CD1c-positive myeloid dendritic cell (primary cell): ENCODE data around the gene SARDH.
A peak's percentile ranks its signal among the peaks of the same experiment; 100 is the strongest.

Experiments
- DNase-seq: peaks from one replicate; pipeline ENCODE4 v3.0.0-alpha.2; 2016; ENCODE audit errors: extremely low spot score

Gene SARDH

DNA sequence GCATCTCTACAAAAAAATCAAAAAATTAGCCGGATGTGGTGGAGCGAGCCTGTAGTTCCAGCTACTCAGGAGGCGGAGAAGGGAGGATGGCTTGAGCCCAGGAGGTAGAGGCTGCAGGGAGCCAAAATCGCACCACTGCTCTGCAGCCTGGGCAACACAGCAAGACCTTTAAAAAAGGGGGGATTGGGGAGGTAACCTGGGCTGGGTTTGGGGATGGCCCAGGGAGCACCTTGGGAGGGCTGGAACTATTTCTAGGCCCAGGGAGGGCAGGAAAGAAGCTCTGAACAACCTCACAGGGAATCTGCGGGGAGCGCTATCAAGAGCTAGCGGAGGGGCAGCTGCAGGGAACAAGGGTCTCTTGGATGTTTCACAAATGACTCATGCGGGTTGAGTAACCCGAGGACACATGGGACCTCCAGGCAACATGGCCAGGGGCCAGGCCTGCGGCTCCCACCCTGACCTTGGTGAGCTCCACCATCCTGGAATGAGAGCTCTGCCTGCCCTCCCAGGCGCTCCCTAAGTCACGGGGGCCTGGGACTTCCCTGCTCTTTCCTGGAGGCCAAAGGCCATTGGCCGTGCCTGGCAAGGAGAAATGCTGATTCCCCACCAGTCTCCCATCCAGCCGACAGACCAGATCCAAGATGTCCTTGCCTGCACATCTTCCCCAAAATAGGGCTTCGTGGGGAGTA lies 23.4 kb downstream of the SARDH start:
- DNase-seq, result no peak

DNA sequence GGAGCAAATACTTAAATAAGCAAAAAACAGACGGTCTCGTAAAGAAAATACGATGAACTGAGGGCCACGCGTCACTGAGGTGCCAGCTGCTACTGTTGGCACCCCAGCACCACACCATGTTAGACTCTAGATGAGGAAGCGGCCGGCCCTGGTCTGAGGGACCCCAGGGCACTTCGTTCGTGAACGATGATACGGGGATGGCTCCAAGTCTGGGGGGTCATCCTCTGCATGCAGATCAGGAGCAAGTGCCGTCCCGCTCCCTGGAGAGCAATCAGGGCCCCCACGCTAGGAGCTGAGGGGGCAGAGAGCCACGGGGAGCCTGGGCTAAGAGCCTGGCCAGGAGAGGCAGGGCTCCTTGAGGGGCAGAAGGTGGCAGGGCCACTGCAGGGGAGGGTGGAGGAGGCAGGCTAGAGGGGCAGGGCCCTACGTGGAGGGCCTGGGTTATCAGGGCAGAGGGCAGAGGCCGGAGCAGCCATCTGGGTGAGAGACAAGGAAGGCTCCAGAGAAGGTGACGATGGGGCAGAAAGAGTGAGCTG lies 24.1 kb downstream of the SARDH start:
- DNase-seq, result no peak

DNA sequence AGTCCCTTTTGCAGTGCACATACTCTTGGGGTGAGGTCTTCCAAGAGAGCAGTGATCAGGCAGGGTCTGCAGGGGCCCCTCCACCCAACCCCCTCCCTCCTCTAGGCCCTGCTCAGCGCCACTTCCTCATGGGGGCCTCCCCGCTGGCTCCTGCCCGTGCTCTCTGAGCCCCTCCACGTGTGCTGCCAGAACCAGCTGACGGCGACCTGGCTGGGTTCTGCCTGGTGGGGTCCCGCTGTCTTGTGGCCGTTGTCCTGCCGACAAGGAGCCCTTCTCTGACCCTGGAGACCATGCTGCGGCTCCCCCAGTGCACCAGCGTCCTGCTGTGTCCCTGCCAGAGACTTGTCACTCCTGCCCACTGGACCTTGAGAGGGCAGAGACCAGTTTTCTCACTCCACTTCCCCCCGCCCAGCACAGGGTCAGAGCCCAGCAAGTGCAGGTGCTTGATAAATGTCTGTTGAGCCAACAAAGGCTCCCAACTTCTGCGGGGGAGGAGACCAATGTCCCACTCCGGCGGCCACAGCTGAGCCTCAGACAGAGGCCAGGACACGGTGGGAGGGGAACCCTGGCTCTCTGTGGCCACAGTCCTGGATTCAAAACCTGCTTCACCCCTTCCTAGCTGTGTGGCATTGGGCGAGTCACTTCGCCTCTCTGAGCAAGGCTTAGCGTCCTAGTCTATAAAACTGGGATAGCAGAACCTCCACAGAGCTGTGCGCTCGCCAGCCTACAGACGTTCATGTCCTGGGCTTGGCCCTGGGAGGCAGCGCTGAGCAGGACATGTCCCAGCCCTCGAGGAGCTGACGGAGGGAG lies 24.8 kb downstream of the SARDH start:
- DNase-seq, result no peak

DNA sequence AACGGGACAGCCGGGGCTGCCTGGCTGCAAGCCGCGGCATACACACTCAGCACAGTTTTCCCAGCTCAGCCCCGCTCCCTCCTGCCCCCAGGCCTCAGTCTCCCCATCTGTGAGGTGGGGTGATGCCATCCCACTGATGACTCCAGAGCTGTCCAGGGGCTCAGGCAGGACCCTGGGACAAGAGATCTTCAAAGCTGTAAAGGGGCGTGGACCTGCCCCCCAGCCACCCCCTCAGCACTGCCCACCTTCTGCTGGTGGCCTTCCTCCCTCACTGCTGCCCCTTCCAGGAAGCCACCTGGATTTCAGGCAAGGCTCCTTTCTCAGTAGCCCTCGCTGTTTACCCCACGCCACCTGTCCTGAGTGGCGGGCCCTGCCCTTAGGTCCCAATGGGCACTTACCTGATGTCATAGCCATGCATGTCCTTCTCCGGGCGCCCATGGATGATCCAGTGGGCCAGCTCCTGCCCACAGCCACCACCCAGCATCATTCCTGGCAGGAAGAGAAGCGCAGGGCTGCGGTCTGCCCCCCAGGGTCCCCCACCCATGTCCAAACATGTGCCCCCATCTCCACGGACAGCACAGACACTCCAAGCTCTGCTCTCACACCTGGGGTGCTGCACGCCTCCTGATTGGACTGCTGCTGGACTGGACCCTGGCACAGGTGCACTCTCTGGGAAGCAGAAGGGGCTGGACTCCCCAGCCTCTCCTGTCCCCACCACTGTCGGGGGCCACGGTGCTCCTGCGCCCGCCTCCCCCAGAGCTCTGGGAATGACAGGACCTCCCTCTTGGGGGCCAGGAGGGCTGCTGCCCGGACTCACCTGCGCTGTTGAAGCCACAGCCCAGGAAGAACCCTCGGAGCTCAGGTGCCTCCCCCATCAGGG lies 25.7 kb downstream of the SARDH start:
- DNase-seq, result no peak

DNA sequence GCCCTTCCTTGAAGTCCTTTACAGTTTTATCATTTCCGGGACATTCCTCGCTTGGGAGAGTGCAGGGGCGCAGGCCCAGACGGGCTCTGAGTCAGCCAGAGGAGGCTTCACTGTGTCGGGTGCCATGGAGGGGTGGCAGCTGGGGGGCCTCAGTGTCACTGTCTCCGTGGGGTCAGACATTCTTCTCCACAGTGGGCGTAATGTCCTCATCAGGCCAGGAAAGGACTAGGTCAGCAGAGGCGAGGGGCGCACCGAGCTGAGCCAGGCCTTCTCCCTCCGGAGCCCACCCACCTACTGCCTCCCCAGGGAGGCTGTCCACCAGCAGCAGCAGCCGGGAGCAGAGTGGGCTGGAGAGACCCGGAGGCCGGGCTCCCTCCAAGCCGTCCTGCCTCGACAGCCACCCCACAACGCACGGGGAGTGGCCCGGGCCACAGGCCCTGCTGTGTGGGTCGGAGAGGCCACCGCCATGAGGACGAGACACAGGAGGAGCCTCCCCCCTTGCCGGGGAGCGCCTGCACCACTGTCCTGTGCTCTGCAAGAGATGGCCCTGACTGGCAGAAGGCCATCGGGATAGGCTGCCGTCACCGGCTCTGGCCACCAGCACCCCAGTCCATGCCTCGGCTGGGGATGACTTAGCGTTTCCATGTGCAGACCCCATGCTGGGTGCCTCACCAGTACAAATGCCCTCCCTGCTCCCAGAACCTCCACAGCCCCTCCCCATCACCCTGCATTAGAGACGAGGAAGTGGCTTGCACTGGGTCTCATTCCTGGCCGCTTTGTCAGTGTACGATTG lies 26.5 kb downstream of the SARDH start:
- no peak for DNase-seq

DNA sequence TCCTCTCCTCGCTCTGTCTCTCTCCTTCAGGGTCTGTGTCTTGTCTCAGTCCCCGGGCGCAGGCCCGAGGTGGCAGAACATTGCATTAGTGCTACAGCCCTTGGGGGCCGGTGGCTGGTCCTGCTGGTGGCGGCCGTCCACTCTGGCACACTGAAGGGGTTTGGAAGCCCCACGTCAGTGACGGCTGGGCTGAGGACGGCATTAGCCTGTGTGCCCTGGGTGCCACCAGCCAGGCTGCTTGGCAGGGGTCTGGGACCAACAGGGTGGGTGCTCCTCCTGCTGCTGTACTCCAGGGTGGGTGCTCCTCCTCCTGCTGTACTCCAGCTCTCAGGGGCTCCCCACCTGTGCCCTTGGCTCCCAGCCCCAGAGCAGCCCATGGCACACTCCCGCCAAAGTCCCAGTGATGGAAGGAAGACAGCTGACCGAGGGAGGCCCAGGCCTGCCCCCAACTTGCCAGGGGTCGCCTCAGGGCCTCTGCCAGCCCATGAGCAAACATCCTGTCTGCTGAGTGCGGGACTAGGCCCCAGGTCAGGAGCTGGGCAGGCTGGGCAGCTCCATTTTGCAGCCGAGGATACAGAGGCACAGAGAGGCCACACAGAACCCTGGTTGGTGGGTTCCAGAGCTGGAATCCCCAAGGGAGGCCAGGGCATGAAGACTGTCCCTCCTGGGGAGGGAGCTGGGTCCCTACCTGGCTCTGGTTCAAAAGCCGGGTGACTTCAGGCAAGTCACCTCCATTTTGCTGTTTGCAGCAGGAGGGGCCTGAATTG lies 27.3 kb downstream of the SARDH start:
- no peak for DNase-seq

DNA sequence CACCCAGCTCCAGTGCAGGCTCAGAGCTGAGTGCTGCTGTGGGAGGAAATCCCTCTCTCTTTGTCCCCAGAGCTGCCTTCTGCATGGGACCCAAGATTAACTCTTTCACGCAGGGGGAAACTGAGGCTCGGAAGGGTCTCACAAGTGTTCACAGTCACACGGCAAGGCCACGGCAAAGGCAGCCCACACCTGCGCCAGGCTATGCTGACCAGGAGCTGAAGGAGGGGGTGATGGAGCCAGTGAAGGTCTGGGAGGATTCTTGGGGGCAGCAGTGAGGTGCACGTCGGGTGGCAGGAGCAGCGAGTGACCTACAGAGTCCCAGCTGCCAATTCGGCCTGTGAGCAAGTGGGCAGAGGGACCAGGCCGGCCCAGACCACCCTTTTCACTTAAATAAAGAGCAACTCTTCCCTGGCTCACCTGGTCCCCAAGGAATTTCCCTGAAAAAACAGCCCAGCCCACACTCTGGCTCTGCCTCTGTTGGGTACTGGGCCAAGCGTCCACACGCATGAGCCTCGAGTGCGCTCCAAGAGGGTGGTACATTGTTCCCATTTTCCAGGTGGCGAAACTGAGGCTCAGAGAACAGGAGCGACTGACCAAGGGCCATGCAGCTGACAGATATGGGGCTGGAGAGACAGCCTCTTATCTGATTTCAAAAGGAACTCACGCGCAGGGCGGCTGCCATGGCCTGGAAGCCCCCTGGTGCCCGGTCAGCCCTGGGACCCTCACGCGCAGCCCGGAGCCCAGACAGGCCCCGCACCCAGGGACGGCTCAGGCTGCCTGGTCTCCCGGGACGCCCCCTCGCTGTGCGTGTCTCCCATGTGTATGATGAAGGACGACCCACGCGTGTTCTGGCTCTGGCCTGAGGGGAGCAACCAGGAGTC lies 28.2 kb downstream of the SARDH start:
- DNase-seq, result no peak

DNA sequence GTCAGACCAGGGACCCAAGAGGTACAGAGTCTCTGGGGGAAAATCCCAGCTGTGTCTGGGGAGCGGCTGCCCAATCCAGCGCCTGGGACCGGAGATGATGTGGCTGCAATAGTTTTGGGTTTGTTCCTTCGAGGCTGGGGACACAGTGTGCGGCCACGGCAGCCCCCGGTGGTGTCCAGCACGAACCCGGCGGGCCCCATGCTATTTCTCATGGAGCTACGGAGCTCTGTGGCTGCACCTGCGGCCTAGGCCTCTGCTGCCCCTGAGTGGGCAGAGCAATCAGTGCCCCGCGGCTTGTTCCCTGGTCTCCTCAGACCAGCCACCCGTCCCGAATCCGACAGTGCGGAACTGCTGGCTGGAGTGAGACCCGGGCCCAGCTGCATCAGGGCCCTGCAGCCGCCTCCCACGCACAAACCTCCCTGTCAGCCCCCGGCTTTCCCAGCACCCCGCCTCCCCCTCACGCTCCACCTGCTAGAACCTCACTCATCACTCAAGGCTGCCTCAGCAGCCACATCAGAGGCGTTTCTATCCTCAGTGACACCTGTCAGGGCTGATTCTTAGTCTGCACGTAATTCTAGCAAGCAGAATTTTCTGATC lies 29.0 kb downstream of the SARDH start:
- peak; percentile 17 for DNase-seq

DNA sequence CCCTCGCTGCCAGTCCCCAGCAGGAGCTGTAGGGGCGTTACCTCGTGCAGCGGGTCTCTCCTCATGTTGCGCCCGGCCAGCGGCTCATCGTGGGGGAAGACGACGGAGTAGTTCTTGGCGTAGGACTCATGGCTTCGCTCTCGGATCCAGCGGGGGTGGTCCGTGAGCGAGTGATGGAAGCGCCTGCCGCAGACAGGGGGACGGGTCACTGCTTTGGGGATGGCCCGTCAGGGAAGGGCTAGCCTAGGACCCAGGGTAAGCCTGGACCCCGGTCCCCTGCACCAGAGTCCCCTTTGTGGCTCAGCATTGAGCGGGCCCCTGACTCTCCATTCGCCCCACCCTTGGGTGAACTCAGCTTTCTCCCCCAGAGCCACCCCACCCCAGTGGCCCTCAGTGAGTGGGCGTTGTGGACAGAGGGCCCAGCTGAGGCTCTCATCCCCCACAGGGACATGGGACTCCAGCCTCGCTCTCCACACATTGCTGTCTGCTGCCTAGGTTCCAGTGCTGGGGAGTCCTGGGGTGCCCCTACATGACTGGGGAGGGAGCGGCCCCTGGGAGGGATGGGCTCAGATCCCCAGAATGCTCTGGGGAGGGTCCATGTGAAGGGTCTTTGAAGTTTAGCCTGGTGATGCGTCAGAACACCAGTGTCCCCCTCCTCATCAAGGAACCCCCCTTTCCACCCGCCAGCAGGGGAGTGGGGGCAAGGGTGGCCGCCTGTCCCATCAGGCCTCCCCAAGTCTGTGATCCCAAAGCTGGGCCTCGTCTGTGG lies 29.7 kb downstream of the SARDH start:
- DNase-seq, result no peak

DNA sequence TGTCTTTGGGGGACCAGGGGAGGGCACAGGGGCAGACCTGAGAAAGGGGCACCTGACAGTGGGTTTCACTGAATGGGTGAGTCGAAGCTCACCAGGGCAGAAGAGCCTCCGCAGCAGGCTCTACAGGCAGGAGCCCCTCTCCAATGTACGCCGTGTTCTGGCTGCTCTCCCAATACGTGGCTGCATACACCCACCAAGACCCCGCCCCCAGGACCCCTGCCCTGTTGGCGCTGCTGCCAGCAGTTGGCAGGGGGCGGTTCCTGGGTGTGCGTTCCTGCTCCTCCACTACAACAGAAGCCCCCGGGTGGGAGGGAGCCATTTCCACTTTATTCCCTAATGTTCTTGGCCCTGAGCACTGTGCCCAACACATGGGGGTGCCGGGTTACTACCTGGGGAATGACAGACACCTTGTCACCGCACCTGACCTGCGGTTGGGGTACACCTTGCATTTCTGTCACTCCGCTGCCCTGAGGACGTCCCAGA lies 30.3 kb downstream of the SARDH start:
- DNase-seq, result no peak

DNA sequence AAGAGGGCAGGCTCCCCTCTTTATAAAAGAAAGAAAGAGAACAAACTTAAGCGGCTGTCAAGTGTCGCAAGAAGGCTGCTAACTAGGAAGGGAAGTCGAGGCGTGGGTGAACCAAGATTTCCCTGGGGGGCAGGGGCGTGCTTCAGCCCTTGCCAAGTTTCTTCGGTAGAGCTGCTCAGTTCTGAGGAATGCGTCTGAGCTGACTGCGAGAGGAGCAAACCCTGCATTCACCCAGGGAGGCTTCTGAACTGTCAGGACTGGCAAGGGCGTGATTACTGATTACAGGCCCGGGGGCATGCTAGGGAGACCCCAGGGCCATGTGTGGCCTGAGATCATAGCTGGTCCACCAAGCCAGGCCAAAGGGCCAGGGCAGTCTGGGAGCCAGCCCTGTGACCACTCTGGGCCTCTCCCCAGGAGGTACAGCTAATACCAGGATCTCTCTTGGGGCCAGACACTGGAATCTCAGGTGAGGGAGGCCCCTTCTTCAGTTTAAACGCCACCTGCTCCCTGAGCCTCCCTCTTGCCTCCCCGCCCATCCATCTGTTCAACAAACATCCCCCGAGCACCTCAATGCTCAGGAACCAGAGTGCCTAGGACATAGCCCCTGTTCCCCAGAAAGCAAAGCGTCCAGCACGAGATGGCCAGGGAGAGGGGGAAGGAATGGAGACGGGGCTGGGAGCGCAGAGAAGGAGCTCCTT lies 30.9 kb downstream of the SARDH start:
- peak; percentile 67 for DNase-seq

DNA sequence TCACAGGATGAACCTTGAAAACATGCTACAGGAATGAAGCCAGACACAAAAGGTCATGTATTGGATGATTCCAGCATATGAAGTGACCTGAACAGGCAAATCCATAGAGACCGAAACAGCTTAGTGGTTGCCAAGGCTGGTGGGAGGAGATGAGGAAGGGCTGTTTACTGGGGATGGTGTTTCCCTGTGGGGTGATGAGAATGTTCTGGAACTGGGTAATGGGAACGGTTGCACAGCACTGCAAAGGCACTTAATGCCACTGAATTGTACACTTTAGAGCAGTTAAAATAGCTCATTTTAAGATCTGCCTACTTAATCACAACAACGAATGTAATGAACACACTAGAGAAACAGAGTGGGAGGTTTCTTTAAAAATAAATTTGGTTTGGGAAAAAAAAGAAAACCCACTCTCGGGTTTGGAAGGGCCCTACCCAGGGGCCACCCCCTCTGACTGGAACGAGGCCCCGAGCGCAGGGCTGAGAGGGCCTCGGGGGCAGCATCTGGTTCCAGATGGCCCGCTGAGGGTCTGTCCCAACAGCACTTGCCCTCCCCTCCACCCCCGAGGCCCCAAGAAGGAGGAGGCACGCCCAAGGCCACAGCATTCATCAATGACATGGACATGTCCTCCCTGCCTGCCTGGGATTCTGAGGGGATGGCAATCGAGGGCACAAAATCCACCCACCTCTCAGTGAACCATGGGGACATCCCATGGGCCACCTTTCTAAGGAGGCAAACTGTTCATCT lies 31.7 kb downstream of the SARDH start:
- no peak for DNase-seq

DNA sequence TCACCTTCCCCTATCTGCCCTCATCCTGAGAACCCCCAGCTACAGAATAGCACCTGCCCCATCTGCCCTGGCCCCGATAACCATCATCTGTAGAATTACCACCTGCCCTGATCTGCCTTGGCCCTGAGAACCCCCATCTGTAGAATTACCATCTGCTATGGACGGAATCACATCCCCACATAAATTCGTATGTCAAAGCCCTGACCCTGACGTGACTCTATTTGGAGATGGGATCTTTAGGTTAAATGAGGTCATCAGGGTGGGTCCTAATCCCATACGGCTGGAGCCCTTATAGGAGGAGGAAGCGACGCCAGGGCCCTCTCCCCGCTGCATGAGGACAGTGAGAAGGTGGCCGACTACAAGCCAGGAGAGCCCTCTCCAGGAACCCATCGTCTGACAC lies 32.6 kb downstream of the SARDH start:
- DNase-seq, result no peak

DNA sequence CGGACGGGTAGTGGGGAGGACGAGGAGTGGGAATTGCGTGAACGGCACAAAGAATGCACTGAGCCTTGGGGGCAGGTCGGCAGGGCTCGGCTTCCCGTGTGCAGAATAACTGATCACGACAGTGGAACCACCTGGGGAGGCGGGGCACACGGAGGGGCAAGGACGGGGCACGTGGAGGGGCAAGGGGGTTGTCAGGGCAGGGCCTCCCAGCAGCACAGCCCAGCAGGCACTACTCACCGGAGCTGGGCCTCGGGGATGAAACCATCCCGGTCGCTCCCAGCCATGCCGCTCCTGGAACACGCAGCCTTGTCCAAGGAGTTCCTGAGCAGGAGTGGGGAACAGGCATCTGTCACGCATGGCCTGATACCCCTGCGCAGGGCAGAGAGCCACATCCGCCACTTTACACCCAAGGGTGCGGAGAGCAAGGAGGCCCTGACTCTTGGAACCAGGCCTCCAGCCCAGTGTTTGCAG lies 33.4 kb downstream of the SARDH start:
- no peak for DNase-seq

DNA sequence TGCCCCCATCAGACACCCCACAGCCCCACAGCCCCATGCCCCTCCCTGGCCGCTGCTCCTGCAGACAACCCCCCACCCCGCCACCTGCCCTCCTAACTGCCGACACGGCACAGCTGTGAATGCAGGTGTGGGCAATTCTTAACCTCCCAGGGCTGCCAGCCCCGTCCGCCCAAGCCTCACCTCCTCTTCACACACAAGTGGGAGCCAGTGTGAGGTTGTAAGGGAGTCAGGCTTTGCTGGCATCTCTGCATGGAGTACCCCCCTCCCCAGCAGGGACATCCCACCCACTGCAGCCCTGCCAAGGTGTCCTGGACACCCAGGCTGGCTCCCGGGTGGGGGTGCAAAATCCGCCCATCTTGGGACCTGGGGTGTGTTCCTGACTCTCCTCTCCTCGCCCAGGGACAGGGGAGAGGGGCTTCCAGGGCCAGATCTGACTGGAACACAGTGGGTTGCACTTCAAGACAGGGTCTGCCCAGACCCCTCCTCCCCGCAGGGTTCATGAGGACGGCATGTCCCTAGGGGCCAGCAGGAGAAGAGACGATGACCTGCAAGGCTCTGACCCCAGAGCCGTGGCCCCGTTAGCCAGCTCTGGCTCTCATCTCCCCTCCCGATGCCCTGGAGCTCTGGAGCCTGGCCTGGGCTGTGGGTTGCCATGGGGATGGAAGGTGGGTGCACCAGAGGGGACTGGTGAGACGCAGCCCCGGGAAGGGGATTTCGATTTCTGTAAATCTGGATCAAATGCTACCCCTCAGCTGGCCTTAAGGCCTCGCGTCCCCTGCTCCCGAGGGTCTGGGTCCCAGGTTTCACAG lies 34.4 kb downstream of the SARDH start:
- DNase-seq, result no peak
